GM18505 (cell line): ENCODE data around the gene RELN.

Source experiments
- ATAC-seq: cut with Tn5 transposase; IDR thresholded peaks from one replicate; pipeline ENCODE4 v1.9.1; 2021; ENCODE audit not compliant: unreplicated experiment
- POLR2A ChIP-seq: IDR thresholded peaks from 4 replicates; pipeline ENCODE4 v1.6.1; 2011; ENCODE audit warnings: borderline replicate concordance; ENCODE audit not compliant: insufficient read depth, insufficient read length; ENCODE audit errors: extremely low read depth

Gene RELN

GRCh38 chr7:103445228-103446048 is 544.0 kb downstream of the RELN start:
- TF ChIP-seq POLR2A, result no peak
- ATAC-seq, result no peak

DNA sequence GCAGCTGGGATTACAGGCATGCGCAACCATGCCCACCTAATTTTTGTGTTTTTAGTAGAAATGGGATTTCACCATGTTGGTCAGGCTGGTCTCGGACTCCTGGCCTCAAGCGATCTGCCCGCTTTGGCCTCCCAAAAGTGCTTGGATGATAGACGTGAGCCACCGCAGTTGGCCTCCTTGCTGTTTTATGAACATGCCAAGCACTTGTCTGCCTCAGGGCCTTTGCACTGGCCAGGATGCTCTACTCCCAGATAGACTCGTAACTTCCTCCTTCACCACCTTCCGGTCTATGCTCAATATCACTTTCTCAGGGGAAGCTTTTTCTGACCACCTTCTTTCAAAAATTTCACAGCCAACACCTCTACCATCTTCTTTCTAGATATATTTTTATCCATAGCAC is 549.8 kb downstream of the RELN start:
- no peak for ATAC-seq
- TF ChIP-seq POLR2A, result no peak

DNA sequence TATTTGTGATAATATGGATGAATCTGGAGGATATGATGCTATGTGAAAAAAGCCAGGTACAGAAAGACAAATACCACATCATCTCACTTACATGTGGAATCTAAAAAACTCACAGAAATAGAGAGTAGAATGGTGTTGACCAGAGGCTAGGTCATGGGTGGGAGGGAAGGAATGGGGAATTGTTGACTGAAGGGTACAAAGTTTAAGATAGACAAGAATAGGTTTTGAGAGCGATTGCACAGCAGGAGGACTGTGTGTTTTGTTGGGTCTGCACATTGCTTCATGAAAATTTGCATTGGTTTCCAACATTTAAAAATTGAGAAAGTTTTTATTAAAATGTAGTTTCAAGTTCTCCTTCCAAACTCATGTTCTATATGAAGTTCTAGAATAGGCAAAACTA is 551.8 kb downstream of the RELN start:
- no peak for TF ChIP-seq POLR2A

DNA sequence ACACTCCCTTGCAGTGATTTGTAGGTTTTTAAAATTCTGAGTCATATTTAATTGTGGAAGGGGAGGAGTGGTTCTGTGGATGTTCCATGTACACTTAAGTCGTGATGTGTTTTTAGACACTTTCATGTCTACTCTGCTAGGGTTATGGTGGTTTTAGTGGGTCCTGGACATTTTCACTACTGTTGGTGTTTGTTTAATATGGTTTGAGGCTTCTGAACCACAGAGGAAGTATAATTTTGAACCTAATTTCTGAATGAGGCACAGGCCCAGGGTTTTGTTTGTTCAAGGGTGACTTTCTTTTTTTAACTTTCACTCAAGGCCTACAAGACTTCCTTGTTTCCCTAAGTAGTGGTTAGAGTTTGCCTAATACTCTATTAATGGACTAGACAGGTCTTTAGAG is 556.7 kb downstream of the RELN start:
- TF ChIP-seq POLR2A, result no peak
- ATAC-seq, result peak; percentile 75

More for the DNA sequence above, 551.8 kb downstream of the RELN start:
- ATAC-seq, result no peak

- no peak for ATAC-seq
Observed at GRCh38 chr7:103425177-103425576, 564.3 kb downstream of the RELN start.

GRCh38 chr7:103423467-103424179 is 565.8 kb downstream of the RELN start:
- no peak for TF ChIP-seq POLR2A
- no peak for ATAC-seq

More at GRCh38 chr7:103425177-103425576, 564.3 kb downstream of the RELN start:
- no peak for TF ChIP-seq POLR2A
